ENCODE results near the gene SCYL3.
"Not testable (repeated sequence)": the region's sequence is repeated elsewhere in the genome, so short reads cannot be mapped to it uniquely, and the experiment has no call there.

SCYL3 gene

GRCh38 chr1:169811418-169812035 lies 82.2 kb downstream of the SCYL3 start:
- not testable (repeated sequence) for DNase-seq

- peak; percentile 75 for DNase-seq
These were observed 84.2 kb downstream of the SCYL3 start for GRCh38 chr1:169809370-169810095.

- DNase-seq = no peak
These were observed 88.8 kb downstream of the SCYL3 start for GRCh38 chr1:169804941-169805340.

- no peak for DNase-seq
These were observed 90.8 kb downstream of the SCYL3 start for GRCh38 chr1:169802888-169803287.
